DOHH2 (cell line): ENCODE measurements around the gene CD248.

Source experiments
- EZH2phosphoT487 ChIP-seq: fragments of 200-600 bp; sonication (generic); IDR thresholded peaks from 2 replicates; pipeline ENCODE4 v1.6.1; 2017; ENCODE audit warnings: borderline replicate concordance, mild to moderate bottlenecking, antibody characterized with exemption, low read length, moderate library complexity, mixed read lengths
- TF ChIP-seq, protein P1 (sequence below): fragments of 200-600 bp; sonication (generic); IDR thresholded peaks from one replicate; pipeline ENCODE4 v1.5.1; 2014; ENCODE audit warnings: antibody characterized with exemption, mild to moderate bottlenecking, low read depth, low read length; ENCODE audit not compliant: poor library complexity, severe bottlenecking

DNA sequence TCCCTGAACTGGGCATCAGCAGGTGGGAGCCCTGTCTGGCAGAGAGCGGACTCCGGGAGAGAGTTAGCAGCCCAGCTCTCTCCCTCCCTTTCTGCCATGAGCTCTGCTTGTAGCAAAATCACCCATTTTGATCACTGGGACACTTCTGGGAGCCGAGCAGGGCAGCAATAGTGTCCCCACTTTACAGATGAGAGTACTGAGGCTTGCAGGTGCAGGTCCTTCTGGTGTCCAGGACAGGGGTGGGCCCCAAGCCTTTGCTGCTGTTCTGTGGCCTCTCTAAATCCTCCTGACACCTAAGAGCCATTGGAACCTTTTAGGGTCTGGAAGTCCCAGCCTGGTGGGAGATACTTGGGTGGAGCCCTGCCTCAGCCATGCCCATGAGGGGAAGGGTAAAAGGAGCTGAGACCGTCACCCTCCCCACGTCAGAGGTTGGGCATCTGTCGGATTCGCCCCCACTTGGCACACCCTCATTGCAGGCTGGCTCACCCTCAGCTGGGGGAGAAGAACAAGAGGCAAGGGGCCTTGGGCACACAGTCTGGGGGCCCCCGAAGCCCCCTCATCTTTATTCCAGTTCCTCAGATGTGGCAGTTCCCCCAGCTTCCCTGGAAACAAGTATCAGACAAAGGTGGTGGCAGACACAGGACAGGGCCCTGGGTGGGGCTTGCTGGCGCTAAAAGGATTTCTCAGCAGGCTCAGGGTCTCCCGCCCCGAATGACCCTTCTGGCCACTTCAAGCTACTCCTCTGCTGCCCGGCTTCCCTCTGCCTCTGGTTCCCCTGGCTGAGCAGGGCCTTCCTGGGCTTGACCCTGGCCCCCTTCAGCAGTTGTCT, 14.9 kb upstream of the CD248 start:
- TF ChIP-seq, protein P1, sequence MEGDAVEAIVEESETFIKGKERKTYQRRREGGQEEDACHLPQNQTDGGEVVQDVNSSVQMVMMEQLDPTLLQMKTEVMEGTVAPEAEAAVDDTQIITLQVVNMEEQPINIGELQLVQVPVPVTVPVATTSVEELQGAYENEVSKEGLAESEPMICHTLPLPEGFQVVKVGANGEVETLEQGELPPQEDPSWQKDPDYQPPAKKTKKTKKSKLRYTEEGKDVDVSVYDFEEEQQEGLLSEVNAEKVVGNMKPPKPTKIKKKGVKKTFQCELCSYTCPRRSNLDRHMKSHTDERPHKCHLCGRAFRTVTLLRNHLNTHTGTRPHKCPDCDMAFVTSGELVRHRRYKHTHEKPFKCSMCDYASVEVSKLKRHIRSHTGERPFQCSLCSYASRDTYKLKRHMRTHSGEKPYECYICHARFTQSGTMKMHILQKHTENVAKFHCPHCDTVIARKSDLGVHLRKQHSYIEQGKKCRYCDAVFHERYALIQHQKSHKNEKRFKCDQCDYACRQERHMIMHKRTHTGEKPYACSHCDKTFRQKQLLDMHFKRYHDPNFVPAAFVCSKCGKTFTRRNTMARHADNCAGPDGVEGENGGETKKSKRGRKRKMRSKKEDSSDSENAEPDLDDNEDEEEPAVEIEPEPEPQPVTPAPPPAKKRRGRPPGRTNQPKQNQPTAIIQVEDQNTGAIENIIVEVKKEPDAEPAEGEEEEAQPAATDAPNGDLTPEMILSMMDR = no peak
- no peak for TF ChIP-seq EZH2phosphoT487
